H9 (cell line): ENCODE results near the gene KRTAP10-12. TPM values are rescaled to one million over a fixed set of nuclear protein-coding genes. Genes with fewer than 3 reads are reported as not detected.

ENCODE experiments used
- DNase-seq: peaks from one replicate; pipeline ENCODE4 v3.0.0-alpha.2; 2017
- H2AFZ ChIP-seq: one replicate; pipeline ENCODE4 v1.6.1; 2013; ENCODE audit warnings: mild to moderate bottlenecking, low read length, control low read depth, moderate library complexity
- H2AK5ac ChIP-seq: 2 replicates; pipeline ENCODE4 v1.6.1; 2013; ENCODE audit warnings: low read length, control low read depth, mixed read lengths; ENCODE audit not compliant: insufficient read length
- H2BK120ac ChIP-seq: one replicate; pipeline ENCODE4 v1.6.1; 2013; ENCODE audit warnings: low read depth, mild to moderate bottlenecking, low read length, control low read depth, inconsistent platforms; ENCODE audit not compliant: poor library complexity, severe bottlenecking
- H2BK12ac ChIP-seq: 2 replicates; pipeline ENCODE4 v1.6.1; 2013; ENCODE audit warnings: low read length, control low read depth, mixed read lengths, low read depth; ENCODE audit not compliant: insufficient read length
- H2BK15ac ChIP-seq: 2 replicates; pipeline ENCODE4 v1.6.1; 2013; ENCODE audit warnings: low read depth, low read length, control low read depth
- H2BK20ac ChIP-seq: one replicate; pipeline ENCODE4 v1.6.1; 2013; ENCODE audit warnings: low read depth, mild to moderate bottlenecking, low read length, control low read depth, inconsistent platforms; ENCODE audit not compliant: poor library complexity, severe bottlenecking
- H2BK5ac ChIP-seq: 2 replicates; pipeline ENCODE4 v1.6.1; 2013; ENCODE audit warnings: low read length, control low read depth, mixed read lengths; ENCODE audit not compliant: insufficient read length
- H3K14ac ChIP-seq: 2 replicates; pipeline ENCODE4 v1.6.1; 2013; ENCODE audit warnings: low read length, control low read depth; ENCODE audit not compliant: insufficient read depth
- H3K18ac ChIP-seq: 2 replicates; pipeline ENCODE4 v1.6.1; 2013; ENCODE audit warnings: low read depth, mild to moderate bottlenecking, mixed read lengths, low read length, control low read depth; ENCODE audit not compliant: insufficient read length
- H3K23ac ChIP-seq: 2 replicates; pipeline ENCODE4 v1.6.1; 2013; ENCODE audit warnings: low read length, control low read depth, mixed read lengths, low read depth; ENCODE audit not compliant: insufficient read length
- H3K23me2 ChIP-seq: 2 replicates; pipeline ENCODE4 v1.6.1; 2013; ENCODE audit warnings: low read depth, mild to moderate bottlenecking, mixed read lengths, low read length, control low read depth; ENCODE audit not compliant: insufficient read length, poor library complexity, severe bottlenecking
- H3K27ac ChIP-seq: 2 replicates; pipeline ENCODE4 v1.5.1; 2013; ENCODE audit warnings: low read length, control low read depth, mixed read lengths, low read depth; ENCODE audit not compliant: insufficient read length
- H3K27me3 ChIP-seq: 2 replicates; pipeline ENCODE4 v1.6.1; 2013; ENCODE audit warnings: low read length, control low read depth, inconsistent platforms; ENCODE audit not compliant: insufficient read depth
- H3K4ac ChIP-seq: 2 replicates; pipeline ENCODE4 v1.6.1; 2013; ENCODE audit warnings: low read depth, mild to moderate bottlenecking, control low read depth, inconsistent platforms, low read length, moderate library complexity
- H3K4me1 ChIP-seq: 2 replicates; pipeline ENCODE4 v1.6.1; 2013; ENCODE audit warnings: low read length, control low read depth, inconsistent platforms; ENCODE audit not compliant: insufficient read depth
- H3K4me2 ChIP-seq: 2 replicates; pipeline ENCODE4 v1.6.1; 2013; ENCODE audit warnings: low read length, control low read depth, mixed read lengths; ENCODE audit not compliant: insufficient read length, insufficient read depth
- H3K56ac ChIP-seq: 2 replicates; pipeline ENCODE4 v1.6.1; 2013; ENCODE audit warnings: low read depth, mild to moderate bottlenecking, mixed read lengths, low read length, control low read depth; ENCODE audit not compliant: insufficient read length
- H3K79me1 ChIP-seq: 2 replicates; pipeline ENCODE4 v1.6.1; 2013; ENCODE audit warnings: low read depth, mild to moderate bottlenecking, moderate library complexity, low read length, control low read depth, inconsistent platforms; ENCODE audit not compliant: insufficient read depth, poor library complexity, severe bottlenecking
- H3K79me2 ChIP-seq: 2 replicates; pipeline ENCODE4 v1.6.1; 2013; ENCODE audit warnings: low read length, control low read depth, inconsistent platforms; ENCODE audit not compliant: insufficient read depth
- H3K9ac ChIP-seq: 2 replicates; pipeline ENCODE4 v1.6.1; 2013; ENCODE audit warnings: low read length, control low read depth, mixed read lengths; ENCODE audit not compliant: insufficient read length; ENCODE audit errors: extremely low read depth
- H3K9me3 ChIP-seq: one replicate; pipeline ENCODE4 v1.6.1; 2013; ENCODE audit warnings: low read depth, low read length, inconsistent platforms; ENCODE audit not compliant: control insufficient read depth
- H3T11ph ChIP-seq: one replicate; pipeline ENCODE4 v1.6.1; 2013; ENCODE audit warnings: mild to moderate bottlenecking, low read length, control low read depth, inconsistent platforms
- H4K20me1 ChIP-seq: one replicate; pipeline ENCODE4 v1.6.1; 2013; ENCODE audit not compliant: control insufficient read depth, insufficient read length, insufficient read depth
- H4K5ac ChIP-seq: 2 replicates; pipeline ENCODE4 v1.6.1; 2013; ENCODE audit warnings: low read depth, mild to moderate bottlenecking, mixed read lengths, low read length, control low read depth; ENCODE audit not compliant: insufficient read length
- H4K8ac ChIP-seq: replicated peaks from 2 replicates; pipeline ENCODE4 v1.6.1; 2013; ENCODE audit warnings: low read length, control low read depth, mixed read lengths, low read depth; ENCODE audit not compliant: insufficient read length
- H4K91ac ChIP-seq: 2 replicates; pipeline ENCODE4 v1.6.1; 2013; ENCODE audit warnings: low read depth, mild to moderate bottlenecking, moderate library complexity, mixed read lengths, low read length, control low read depth; ENCODE audit not compliant: insufficient read length
- H3K27ac Mint-ChIP-seq, 3 experiments: 2 replicates in 2 of 3; 3 replicates in 1 of 3; pipeline ENCODE4 v1.8.0; 2020 to 2021; ENCODE audit warnings: mixed read lengths in 3 of 3, mild to moderate bottlenecking in 1 of 3, moderate library complexity in 1 of 3
- H3K27me3 Mint-ChIP-seq: 2 replicates; pipeline ENCODE4 v1.8.0; 2021; ENCODE audit warnings: low read depth, mild to moderate bottlenecking, moderate library complexity, mixed read lengths
- H3K36me3 Mint-ChIP-seq, 3 experiments: 2 replicates in 2 of 3; 3 replicates in 1 of 3; pipeline ENCODE4 v1.8.0; 2020 to 2021; ENCODE audit warnings: low read depth in 3 of 3, mixed read lengths in 3 of 3; ENCODE audit not compliant: insufficient read depth in 1 of 3
- H3K4me1 Mint-ChIP-seq, 2 experiments: 2 replicates each; pipeline ENCODE4 v1.8.0; 2020; ENCODE audit warnings: mixed read lengths in 2 of 2
- H3K4me3 Mint-ChIP-seq, 2 experiments: 2 replicates in 1 of 2; 3 replicates in 1 of 2; pipeline ENCODE4 v1.8.0; 2020 to 2021; ENCODE audit warnings: mild to moderate bottlenecking in 2 of 2, mixed read lengths in 2 of 2, moderate library complexity in 1 of 2
- H3K9me3 Mint-ChIP-seq, 2 experiments: 2 replicates in 1 of 2; 3 replicates in 1 of 2; pipeline ENCODE4 v1.8.0; 2020; ENCODE audit warnings: mild to moderate bottlenecking in 2 of 2, mixed read lengths in 2 of 2, moderate library complexity in 1 of 2
- WGBS: extraction: QIAGEN DNeasy Blood & Tissue Kit; methylation state at CpG from one replicate; pipeline ENCODE4 v1.1.7; 2013; ENCODE audit warnings: missing lambda C conversion rate, low lambda C conversion rate, mixed read lengths; ENCODE audit not compliant: insufficient read length; ENCODE audit errors: extremely low coverage; 5-methylcytosine and 5-hydroxymethylcytosine counted together
- total RNA-seq: library from RNA; stranded (reverse); gene quantifications from 2 replicates; pipeline ENCODE4 v1.2.1, GENCODE V29; 2021
- TF ChIP-seq, protein P1 (sequence below): fragments of 200-600 bp; sonication (generic); conservative IDR thresholded peaks from 3 replicates; pipeline ENCODE4 v1.8.0; 2021; ENCODE audit warnings: antibody characterized with exemption, mild to moderate bottlenecking

The KRTAP10-12 gene
- total RNA-seq, 1 experiment from 2014 or later: not detected

- Histone ChIP-seq H2BK5ac (no peak overlapping the region), H3K23me2 (no peaks in the 10 kb centered on the region), H2BK120ac (no peak overlapping the region), H3T11ph (no peak overlapping the region), H3K4me1 (peaks cover 4% of the 10 kb centered on the region; the same call in 1 of the 2 replicates), H2BK12ac (no peak overlapping the region), H2AK5ac (no peak overlapping the region), H3K4me2 (no peak overlapping the region), H3K79me1 (no peaks in the 10 kb centered on the region), H2BK20ac (no peak overlapping the region), H3K4ac (no peak overlapping the region), H3K27ac (no peak overlapping the region), H3K56ac (no peak overlapping the region), H3K23ac (no peak overlapping the region), H4K5ac (no peak overlapping the region), H2AFZ (no peak overlapping the region), H3K9me3 (no peaks in the 10 kb centered on the region), H3K18ac (no peak overlapping the region), H3K79me2 (no peaks in the 10 kb centered on the region), H4K91ac (no peak overlapping the region), H4K20me1 (no peaks in the 10 kb centered on the region), H4K8ac (no peak overlapping the region), H3K27me3 (no peaks in the 10 kb centered on the region; the same call in 1 of the 2 replicates), H2BK15ac (no peak overlapping the region), H3K9ac (no peak overlapping the region), H3K14ac (no peak overlapping the region)
- DNase-seq: peak; percentile 16
- WGBS: no CpG with 5 or more reads among the region's 8 CpGs
- Mint-ChIP-seq H3K27me3 (peaks cover 5% of the 10 kb centered on the region; the same call in 1 of the 2 replicates), H3K9me3 (peaks cover 17 to 18% of the 10 kb centered on the region in 2 experiments), H3K4me1 (peaks cover 52 to 53% of the 10 kb centered on the region in 2 experiments), H3K36me3 (peaks cover 7 to 19% (median 7%) of the 10 kb centered on the region in 3 experiments; a peak in 6 of 7 replicates), H3K27ac (0 out of 7 replicates have a peak overlapping the region, but pooled peaks of 1 of the 3 experiments have one; percentile 18), H3K4me3 (no peak overlapping the region)
- TF ChIP-seq, protein P1, sequence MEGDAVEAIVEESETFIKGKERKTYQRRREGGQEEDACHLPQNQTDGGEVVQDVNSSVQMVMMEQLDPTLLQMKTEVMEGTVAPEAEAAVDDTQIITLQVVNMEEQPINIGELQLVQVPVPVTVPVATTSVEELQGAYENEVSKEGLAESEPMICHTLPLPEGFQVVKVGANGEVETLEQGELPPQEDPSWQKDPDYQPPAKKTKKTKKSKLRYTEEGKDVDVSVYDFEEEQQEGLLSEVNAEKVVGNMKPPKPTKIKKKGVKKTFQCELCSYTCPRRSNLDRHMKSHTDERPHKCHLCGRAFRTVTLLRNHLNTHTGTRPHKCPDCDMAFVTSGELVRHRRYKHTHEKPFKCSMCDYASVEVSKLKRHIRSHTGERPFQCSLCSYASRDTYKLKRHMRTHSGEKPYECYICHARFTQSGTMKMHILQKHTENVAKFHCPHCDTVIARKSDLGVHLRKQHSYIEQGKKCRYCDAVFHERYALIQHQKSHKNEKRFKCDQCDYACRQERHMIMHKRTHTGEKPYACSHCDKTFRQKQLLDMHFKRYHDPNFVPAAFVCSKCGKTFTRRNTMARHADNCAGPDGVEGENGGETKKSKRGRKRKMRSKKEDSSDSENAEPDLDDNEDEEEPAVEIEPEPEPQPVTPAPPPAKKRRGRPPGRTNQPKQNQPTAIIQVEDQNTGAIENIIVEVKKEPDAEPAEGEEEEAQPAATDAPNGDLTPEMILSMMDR: no peak
Measured at GRCh38 chr21:44695641-44696040, 1.3 kb upstream of the KRTAP10-12 start.
